ENCODE results near the gene GDAP1L1. TPM values are rescaled to one million over a fixed set of nuclear protein-coding genes. Genes with fewer than 3 reads are reported as not detected.
A peak's percentile ranks its signal among the peaks of the same experiment; 100 is the strongest.

Gene GDAP1L1
- total RNA-seq, 1 donor from 2014 or later = 1.1 TPM

DNA sequence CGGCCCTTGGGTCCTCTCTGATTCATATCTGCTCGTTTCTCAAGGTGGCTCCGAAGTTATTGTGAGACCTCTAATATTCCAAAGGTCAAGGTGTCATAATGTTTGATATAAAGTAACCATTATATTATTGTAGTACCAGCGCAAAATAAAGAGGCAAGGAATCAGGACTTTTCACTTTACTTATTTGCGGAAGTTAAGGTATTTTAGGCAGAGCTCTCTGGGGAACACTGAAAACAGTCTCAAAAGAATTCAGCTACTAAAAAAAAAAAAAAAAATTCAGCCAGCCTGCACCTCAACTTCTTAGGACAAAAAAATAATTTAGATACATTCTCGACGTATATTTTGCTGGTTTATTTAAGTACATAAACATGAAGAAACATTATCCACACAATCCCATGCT, 38.9 kb upstream of the GDAP1L1 start:
- no peak for DNase-seq (ENCODE audit: low spot score, unreplicated experiment)
- H3K27me3 Mint-ChIP-seq = no peaks in the 10 kb centered on the region
- no peaks in the 10 kb centered on the region for H3K9me3 Mint-ChIP-seq (ENCODE audit: low read depth)
- peaks cover 63% of the 10 kb centered on the region for H3K4me1 Mint-ChIP-seq (ENCODE audit: low read depth)
- H3K27ac Mint-ChIP-seq = peak overlapping the region; percentile 100
- TF ChIP-seq, protein P1, sequence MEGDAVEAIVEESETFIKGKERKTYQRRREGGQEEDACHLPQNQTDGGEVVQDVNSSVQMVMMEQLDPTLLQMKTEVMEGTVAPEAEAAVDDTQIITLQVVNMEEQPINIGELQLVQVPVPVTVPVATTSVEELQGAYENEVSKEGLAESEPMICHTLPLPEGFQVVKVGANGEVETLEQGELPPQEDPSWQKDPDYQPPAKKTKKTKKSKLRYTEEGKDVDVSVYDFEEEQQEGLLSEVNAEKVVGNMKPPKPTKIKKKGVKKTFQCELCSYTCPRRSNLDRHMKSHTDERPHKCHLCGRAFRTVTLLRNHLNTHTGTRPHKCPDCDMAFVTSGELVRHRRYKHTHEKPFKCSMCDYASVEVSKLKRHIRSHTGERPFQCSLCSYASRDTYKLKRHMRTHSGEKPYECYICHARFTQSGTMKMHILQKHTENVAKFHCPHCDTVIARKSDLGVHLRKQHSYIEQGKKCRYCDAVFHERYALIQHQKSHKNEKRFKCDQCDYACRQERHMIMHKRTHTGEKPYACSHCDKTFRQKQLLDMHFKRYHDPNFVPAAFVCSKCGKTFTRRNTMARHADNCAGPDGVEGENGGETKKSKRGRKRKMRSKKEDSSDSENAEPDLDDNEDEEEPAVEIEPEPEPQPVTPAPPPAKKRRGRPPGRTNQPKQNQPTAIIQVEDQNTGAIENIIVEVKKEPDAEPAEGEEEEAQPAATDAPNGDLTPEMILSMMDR (IDR thresholded peaks at IDR 0.05; ENCODE audit: unreplicated experiment) = no peak
- H3K36me3 Mint-ChIP-seq (ENCODE audit: insufficient read depth) = peaks cover 9% of the 10 kb centered on the region
- H3K4me3 Mint-ChIP-seq (ENCODE audit: low read depth) = peak overlapping the region; percentile 100

DNA sequence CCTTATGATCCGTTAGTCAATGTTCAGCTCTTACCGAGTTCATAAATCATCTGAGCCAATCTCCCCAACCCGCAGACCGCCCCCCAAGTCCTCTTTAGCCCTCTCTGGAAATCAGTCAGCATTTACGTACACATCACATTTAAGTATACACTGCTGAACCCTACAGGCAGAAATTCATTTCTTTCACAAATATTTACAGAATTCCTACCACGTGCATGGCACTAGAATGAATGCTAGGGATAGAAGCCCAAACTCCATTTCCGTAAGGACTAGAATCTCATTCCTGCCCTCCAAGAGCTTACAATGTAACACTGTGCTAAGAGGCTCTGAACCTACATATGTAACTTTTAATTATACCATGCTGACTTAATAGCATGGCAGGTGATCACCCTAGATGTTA, 38.3 kb upstream of the GDAP1L1 start:
- Mint-ChIP-seq H3K27me3 (no peaks in the 10 kb centered on the region), H3K9me3 (ENCODE audit: low read depth) (no peaks in the 10 kb centered on the region), H3K27ac (peak overlapping the region; percentile 100), H3K4me3 (ENCODE audit: low read depth) (peak overlapping the region; percentile 100), H3K36me3 (ENCODE audit: insufficient read depth) (peaks cover 9% of the 10 kb centered on the region), H3K4me1 (ENCODE audit: low read depth) (peaks cover 63% of the 10 kb centered on the region)
- TF ChIP-seq, protein P1 (IDR thresholded peaks at IDR 0.05; ENCODE audit: unreplicated experiment) = no peak
- DNase-seq (ENCODE audit: low spot score, unreplicated experiment) = no peak

DNA sequence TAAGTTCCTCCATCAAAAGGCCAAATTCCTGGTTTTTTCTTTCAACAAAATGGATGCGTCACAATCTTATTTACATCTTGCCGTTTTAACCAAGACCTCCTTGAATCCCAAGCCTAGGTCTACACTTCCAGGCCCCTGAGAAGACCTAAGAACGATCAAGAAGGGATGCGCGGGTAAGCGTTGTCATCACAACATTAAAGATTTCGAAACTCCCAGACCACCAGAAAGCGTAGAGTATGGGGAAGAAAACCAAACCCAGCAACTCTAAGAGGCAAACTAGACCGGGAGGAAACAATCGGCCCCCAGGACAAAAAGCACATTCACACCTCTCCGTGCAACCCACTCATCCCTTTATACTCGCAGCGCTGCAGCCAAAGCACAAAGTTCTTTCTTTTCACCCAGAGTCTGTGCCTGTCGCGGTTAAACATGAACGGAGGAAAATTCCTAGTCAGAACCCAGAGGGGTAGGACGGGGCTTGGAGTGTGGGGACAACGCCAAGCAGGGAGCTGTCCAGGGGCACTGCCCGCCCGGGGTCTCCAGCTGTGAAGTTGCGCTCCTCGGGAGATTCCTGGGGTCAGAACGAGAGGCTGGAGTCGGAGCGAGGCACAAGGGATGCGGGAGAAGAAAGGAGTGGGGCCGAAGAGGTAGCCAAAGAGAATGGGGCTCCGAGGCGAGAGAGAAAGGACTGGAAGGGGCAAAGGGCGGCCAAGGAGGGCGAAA, 37.3 kb upstream of the GDAP1L1 start:
- peaks cover 8% of the 10 kb centered on the region for H3K36me3 Mint-ChIP-seq (ENCODE audit: insufficient read depth)
- no peaks in the 10 kb centered on the region for H3K9me3 Mint-ChIP-seq (ENCODE audit: low read depth)
- TF ChIP-seq, protein P1 (IDR thresholded peaks at IDR 0.05; ENCODE audit: unreplicated experiment) = no peak
- H3K4me3 Mint-ChIP-seq (ENCODE audit: low read depth) = peak overlapping the region; percentile 100
- H3K4me1 Mint-ChIP-seq (ENCODE audit: low read depth) = peaks cover 58% of the 10 kb centered on the region
- H3K27ac Mint-ChIP-seq = peak overlapping the region; percentile 100
- no peaks in the 10 kb centered on the region for H3K27me3 Mint-ChIP-seq
- peak; percentile 43 for DNase-seq (ENCODE audit: low spot score, unreplicated experiment)

DNA sequence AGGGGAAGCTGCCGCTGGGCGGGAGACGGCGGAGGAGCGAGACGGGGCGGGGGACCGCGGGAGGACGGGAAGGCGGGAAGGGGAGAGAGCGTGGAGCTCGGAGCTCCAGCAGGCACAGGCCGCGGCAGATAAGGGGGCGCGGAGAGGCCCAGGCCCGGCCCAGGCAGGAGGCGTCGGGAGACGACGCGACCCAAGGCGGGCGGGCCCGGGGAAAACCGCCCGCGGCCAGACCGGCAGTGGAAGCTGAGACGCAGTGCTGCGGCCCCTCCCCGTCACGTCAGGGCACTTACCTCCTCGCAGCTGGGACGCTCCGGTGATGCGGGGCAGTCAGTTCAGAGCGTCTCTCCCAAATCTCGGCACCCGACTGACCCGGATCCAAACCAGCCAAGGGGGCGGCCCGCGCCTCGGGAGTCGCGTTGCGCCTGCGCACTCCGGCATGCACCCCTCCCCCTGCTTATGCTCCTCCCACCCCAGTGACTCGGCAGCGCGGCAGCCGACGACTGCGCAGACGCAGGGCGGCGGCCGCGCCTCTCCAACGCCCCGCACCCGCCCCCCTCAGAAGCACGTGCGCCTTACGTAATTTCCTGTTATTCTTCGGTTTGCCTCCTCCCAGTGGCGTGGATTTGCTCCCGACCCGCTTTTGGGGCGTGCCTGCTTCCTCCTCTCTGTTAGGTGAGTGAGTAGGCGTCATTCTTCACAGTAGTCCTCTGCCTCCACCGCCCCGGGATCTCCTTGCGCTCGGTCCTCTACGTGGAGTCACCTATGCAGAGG, 36.5 kb upstream of the GDAP1L1 start, which contains the start of gene OSER1:
Gene OSER1 (minus strand): TSS at position 366 of the 771 bp plus-strand sequence. CDS start 3,814 bp downstream, outside the sequence.
- peaks cover 7% of the 10 kb centered on the region for H3K36me3 Mint-ChIP-seq (ENCODE audit: insufficient read depth)
- H3K27ac Mint-ChIP-seq = peak within 1 kb of the TSS; percentile 100
- H3K4me1 Mint-ChIP-seq (ENCODE audit: low read depth) = peaks cover 56% of the 10 kb centered on the region
- H3K9me3 Mint-ChIP-seq (ENCODE audit: low read depth) = no peaks in the 10 kb centered on the region
- TF ChIP-seq, protein P1 (IDR thresholded peaks at IDR 0.05; ENCODE audit: unreplicated experiment) = no peak
- no peaks in the 10 kb centered on the region for H3K27me3 Mint-ChIP-seq
- DNase-seq (ENCODE audit: low spot score, unreplicated experiment) = peak; percentile 96
- peak within 1 kb of the TSS; percentile 100 for H3K4me3 Mint-ChIP-seq (ENCODE audit: low read depth)

DNA sequence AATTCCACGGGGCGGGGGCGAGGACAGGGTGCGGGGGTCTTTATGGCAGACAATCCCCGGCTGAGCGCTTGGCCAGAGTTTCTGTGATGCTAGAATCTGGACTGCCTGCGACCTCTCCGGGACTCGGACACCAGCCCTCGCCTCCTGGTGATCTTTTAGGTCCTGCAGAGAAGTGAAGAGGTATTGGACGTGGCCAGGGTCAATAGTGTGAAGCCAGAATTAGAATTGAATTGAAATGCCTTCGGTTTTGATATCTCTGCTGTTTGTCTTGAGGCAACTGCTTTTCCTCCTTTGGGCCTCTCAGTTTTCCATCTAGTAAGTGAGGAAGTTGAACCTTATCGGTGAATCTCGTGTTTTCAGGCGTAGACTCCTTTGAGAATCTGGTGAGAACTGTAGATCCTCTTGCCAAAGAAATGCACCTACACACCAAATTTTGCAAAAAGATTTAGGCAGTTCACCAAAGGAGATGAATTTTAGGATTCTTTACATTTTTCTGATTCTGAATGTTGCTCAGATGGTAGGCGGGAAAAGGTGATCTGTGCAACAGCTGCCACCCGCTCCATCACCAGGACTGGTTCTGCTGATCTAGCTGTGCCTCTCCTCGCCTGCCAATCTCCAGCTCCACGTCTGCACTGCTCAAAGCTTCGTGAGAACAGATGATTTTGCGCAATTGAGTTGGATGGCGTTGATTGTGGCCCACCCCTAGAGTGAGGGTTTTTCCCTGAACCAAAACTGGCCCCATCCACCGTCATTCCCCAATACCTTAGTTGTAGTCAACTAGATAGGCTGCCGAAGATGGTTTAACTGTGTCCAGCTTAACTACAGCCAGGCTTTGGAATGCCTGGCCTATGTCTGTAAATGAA, 35.7 kb upstream of the GDAP1L1 start:
- no peak for DNase-seq (ENCODE audit: low spot score, unreplicated experiment)
- Mint-ChIP-seq H3K9me3 (ENCODE audit: low read depth) (no peaks in the 10 kb centered on the region), H3K27ac (peak overlapping the region; percentile 100), H3K4me1 (ENCODE audit: low read depth) (peaks cover 51% of the 10 kb centered on the region), H3K36me3 (ENCODE audit: insufficient read depth) (peaks cover 4% of the 10 kb centered on the region), H3K4me3 (ENCODE audit: low read depth) (peak overlapping the region; percentile 100), H3K27me3 (no peaks in the 10 kb centered on the region)
- TF ChIP-seq, protein P1 (IDR thresholded peaks at IDR 0.05; ENCODE audit: unreplicated experiment) = no peak
